ENCODE measurements around the gene ATP5MC3. TPM values are rescaled to one million over a fixed set of nuclear protein-coding genes. Genes with fewer than 3 reads are reported as not detected.

ATP5MC3 gene
- total RNA-seq, 1 experiment from 2014 or later: 287 TPM

- ATAC-seq: no peak
- CTCF ChIA-PET: no interaction called here
- in situ Hi-C loops (cut with HindIII; ENCODE audit: low pct_unique_long_range_greater_than_20kb, low sequenced_read_pairs) (no loop called here), intact Hi-C loops (cut with micrococcal nuclease; ENCODE audit: unreplicated experiment) (no loop called here)
- POLR2A ChIA-PET: no interaction called here
- Histone ChIP-seq H3K36me3 (ENCODE audit: control insufficient read depth, insufficient read depth, low read length) (peaks cover 18% of the 10 kb centered on the region), H3K4me3 (ENCODE audit: low read depth in 2 of 2, low read length in 2 of 2) (no peak overlapping the region), H3K27me3 (ENCODE audit: control insufficient read depth, insufficient read depth, low read length) (no peaks in the 10 kb centered on the region), H3K27ac (ENCODE audit: low read length) (no peak overlapping the region), H3K9me3 (ENCODE audit: control insufficient read depth, insufficient read depth, low read depth, low read length) (no peaks in the 10 kb centered on the region), H3K4me1 (ENCODE audit: control insufficient read depth, insufficient read depth, low read length) (peaks cover 4% of the 10 kb centered on the region; the same call in 1 of the 2 replicates)
- no TSS peak for BruUV-seq (replicated peaks)
- TF ChIP-seq REST (IDR thresholded peaks at IDR 0.05; ENCODE audit: insufficient read depth in 1 of 2, low read depth in 2 of 2, low read length in 1 of 2) (no peak), POLR2AphosphoS5 (IDR thresholded peaks at IDR 0.05; ENCODE audit: low read depth, low read length) (no peak), SIN3A (IDR thresholded peaks at IDR 0.05; ENCODE audit: borderline replicate concordance, insufficient read depth, low read depth, low read length) (no peak), CTCF (IDR thresholded peaks at IDR 0.05) (no peak), TCF7L2 (IDR thresholded peaks at IDR 0.05; ENCODE audit: low read depth, low read length) (no peak)
- no peak for DNase-seq (ENCODE audit: low read depth, low spot score)
These were observed 45.6 kb downstream of the ATP5MC3 start for GRCh38 chr2:175135862-175136261.

GRCh38 chr2:175135177-175135576 lies 46.3 kb downstream of the ATP5MC3 start:
- Histone ChIP-seq H3K4me3 (ENCODE audit: low read depth in 2 of 2, low read length in 2 of 2) (no peak overlapping the region), H3K36me3 (ENCODE audit: control insufficient read depth, insufficient read depth, low read length) (peaks cover 24% of the 10 kb centered on the region), H3K27ac (ENCODE audit: low read length) (no peak overlapping the region), H3K27me3 (ENCODE audit: control insufficient read depth, insufficient read depth, low read length) (no peaks in the 10 kb centered on the region), H3K4me1 (ENCODE audit: control insufficient read depth, insufficient read depth, low read length) (peaks cover 4% of the 10 kb centered on the region; the same call in 1 of the 2 replicates), H3K9me3 (ENCODE audit: control insufficient read depth, insufficient read depth, low read depth, low read length) (no peaks in the 10 kb centered on the region)
- intact Hi-C loops (cut with micrococcal nuclease; ENCODE audit: unreplicated experiment): no loop called here
- ChIA-PET CTCF (no interaction called here), POLR2A (interaction anchor here (0.6 kb wide), 1 partner anchor 32 kb away, joined by 3 read pairs; no protein-coding TSS in a partner anchor)
- no TSS peak for BruUV-seq (replicated peaks)
- TF ChIP-seq CTCF (IDR thresholded peaks at IDR 0.05) (no peak), REST (IDR thresholded peaks at IDR 0.05; ENCODE audit: insufficient read depth in 1 of 2, low read depth in 2 of 2, low read length in 1 of 2) (no peak), SIN3A (IDR thresholded peaks at IDR 0.05; ENCODE audit: borderline replicate concordance, insufficient read depth, low read depth, low read length) (no peak), TCF7L2 (IDR thresholded peaks at IDR 0.05; ENCODE audit: low read depth, low read length) (no peak), POLR2AphosphoS5 (IDR thresholded peaks at IDR 0.05; ENCODE audit: low read depth, low read length) (no peak)
- no peak for DNase-seq (ENCODE audit: low read depth, low spot score)
- in situ Hi-C loops (cut with HindIII; ENCODE audit: low pct_unique_long_range_greater_than_20kb, low sequenced_read_pairs): no loop called here
- no peak for ATAC-seq
